GM18520 (cell line): ENCODE results near the gene NCLN.
"Not testable (repeated sequence)": the region's sequence is repeated elsewhere in the genome, so short reads cannot be mapped to it uniquely, and the experiment has no call there.

ENCODE experiments used
- ATAC-seq: cut with Tn5 transposase; IDR thresholded peaks from one replicate; pipeline ENCODE4 v1.9.1; 2021; ENCODE audit not compliant: unreplicated experiment

NCLN gene

DNA sequence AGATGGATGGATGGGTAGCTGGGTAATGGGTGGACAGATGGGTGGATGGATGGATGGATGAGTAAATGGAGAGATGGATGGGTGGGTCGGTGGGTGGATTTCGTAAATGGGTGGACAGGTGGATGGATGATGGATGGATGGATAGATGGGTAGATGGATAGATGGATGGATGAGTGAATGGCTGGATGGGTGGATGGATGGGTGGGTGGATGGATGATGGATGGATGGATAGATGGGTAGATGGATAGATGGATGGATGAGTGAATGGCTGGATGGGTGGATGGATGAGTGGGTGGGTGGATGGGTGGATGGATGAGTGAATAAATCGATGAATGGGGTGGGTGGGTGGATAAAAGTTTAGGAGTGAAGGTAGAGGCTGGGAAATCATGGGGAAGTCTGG lies 31.3 kb upstream of the NCLN start:
- ATAC-seq: not testable (repeated sequence)

DNA sequence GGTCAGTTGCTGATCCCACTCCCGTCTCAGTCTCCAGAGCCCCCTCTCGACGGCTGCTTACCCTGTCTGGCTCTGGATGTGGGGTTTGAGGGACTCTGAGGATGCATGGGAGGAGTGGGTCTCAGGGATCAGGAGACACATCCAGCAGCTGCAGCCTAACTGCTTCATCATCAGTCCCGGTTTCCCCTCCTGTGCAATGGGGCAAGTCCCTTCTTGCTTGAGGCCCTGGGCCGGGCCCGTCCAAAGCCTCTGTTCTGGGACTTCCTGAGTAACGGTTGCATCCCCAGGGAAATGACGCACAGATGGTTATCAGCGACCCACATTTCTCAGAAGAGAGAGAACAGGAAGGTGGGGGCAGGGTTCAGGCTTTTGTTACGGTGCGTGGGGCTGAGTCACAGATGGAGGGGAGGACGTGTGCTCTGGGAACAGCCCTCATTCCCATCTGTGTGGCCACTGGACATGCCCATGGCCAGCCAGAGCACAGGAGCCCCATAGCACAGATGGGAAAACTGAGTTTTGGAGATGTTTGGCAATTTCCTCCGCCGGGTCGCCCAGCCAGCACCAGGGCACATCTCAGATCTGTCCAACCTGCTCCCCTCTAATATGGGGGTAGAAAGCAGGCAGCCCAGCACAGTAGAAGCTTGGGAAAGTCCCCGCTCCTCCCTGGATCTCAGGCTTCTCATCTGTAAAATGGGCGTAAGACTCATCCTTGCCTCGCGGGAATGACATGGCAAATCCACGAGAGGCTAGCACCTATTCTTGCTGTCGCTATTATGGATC lies 30.6 kb upstream of the NCLN start:
- peak; percentile 74 for ATAC-seq

DNA sequence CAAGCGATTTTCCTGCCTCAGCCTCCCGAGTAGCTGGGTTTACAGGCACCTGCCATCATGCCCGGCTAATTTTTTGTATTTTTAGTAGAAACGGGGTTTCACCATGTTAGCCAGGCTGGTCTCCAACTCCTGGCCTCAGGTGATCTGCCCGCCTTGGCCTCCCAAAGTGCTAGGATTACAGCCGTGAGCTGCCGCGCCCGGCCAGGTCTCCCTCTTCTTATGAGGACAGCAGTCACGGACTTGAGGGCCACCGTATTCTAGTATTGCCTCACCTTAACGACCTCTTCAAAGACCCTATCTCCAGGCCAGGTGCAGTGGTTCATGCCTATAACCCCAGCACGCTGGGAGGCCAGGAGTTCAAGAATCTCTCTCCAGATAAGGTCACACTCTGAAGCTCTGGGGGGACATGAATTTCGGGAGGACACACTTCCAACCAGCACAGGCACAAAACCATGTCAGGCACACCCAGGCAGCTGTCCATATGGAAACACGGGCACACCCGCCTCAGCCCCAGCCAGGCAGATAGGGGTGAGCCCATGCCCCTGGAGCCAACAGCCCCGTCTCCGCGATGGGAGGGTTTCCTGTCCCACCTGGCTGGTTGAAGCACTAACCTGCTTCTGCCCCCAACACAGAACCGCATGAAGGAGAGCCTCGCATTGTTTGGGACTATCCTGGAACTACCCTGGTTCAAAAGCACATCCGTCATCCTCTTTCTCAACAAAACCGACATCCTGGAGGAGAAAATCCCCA lies 28.5 kb upstream of the NCLN start:
- ATAC-seq: no peak

DNA sequence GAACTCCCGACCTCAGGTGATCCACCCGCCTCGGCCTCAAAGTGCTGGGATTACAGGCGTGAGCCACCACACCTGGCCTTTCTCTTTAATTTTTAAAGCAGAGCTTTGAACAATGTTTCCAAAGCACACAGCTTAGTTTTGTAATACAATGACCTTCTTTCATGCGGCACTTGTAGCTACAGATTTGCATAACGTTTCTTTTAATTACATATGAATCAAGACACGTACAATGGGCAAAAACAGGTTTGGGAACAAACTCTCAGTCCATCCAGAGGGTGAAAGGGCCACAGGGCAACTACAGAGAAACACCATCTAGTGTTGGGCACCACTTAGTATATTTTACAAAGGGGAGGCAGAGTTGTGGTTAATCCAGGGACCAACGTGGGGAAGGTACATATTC lies 26.2 kb upstream of the NCLN start:
- no peak for ATAC-seq

DNA sequence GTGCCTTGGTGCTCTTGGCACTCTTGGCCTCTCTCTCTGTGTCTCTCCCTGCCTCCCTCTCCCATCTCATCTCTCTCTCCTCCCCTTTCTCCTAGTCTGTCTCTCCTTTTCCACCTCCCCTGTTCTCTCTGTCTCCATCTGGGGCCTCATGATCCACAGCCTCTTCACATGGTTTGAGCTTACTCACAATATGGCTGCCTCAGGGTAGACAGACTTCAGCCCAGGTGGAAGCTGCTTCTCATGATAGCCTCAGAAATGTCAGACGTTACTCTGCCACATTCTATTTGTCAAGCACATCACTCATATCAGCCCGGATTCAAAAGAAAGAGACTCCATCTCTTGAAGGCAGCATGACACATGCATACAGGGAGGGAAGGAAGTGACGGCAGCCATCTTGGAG lies 25.5 kb upstream of the NCLN start:
- ATAC-seq: no peak

DNA sequence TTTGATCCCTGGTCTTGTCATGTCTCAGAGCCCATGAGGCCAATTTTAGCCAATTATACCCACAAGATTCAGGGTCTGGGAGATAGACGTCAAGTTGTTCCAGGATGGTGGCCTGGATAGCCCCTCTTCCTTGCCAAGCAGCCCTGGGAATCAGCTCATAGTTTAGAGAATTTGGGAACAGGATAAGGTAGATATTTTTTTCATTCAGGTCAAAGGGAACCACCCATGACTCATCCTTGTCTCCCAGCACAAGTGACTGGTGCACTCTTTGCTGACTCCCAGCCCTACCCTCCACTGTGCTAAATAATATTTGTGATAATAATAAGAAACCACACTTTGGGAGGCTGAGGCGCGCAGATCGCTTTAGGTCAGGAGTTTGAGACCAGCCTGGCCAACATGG lies 24.3 kb upstream of the NCLN start:
- ATAC-seq: no peak

DNA sequence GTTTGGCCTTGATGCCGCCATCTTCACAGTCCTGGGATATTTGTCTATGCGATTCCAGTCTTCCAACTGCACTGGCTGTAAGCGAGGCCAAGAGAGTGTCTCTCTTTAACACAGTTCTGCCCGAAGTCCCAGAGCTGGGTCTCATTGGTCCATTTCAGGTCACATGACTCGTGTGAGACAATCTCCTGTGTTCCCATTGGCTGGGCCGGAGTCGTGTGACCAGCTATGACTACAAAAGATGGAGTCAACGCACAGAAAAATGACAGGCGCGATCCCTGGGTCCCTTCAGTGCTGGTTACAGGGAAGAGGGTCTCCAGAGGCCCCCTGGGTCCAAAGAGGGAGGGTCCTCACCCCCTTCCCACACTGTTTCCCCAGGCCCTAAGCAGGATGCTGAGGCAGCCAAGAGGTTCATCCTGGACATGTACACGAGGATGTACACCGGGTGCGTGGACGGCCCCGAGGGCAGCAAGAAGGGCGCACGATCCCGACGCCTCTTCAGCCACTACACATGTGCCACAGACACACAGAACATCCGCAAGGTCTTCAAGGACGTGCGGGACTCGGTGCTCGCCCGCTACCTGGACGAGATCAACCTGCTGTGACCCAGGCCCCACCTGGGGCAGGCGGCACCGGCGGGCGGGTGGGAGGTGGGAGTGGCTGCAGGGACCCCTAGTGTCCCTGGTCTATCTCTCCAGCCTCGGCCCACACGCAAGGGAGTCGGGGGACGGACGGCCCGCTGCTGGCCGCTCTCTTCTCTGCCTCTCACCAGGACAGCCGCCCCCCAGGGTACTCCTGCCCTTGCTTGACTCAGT lies 23.1 kb upstream of the NCLN start:
- no peak for ATAC-seq

DNA sequence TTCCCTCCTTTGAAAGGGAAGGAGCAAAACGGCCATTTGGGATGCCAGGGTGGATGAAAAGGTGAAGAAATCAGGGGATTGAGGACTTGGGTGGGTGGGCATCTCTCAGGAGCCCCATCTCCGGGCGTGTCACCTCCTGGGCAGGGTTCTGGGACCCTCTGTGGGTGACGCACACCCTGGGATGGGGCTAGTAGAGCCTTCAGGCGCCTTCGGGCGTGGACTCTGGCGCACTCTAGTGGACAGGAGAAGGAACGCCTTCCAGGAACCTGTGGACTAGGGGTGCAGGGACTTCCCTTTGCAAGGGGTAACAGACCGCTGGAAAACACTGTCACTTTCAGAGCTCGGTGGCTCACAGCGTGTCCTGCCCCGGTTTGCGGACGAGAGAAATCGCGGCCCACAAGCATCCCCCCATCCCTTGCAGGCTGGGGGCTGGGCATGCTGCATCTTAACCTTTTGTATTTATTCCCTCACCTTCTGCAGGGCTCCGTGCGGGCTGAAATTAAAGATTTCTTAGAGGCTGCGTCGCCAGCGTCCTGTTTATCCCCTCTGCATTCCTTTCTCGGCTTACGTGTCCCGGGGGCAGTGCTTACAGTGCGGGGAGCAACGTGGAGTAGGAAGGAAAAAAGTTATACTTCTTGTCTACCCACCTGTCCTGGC lies 22.4 kb upstream of the NCLN start:
- ATAC-seq: no peak

DNA sequence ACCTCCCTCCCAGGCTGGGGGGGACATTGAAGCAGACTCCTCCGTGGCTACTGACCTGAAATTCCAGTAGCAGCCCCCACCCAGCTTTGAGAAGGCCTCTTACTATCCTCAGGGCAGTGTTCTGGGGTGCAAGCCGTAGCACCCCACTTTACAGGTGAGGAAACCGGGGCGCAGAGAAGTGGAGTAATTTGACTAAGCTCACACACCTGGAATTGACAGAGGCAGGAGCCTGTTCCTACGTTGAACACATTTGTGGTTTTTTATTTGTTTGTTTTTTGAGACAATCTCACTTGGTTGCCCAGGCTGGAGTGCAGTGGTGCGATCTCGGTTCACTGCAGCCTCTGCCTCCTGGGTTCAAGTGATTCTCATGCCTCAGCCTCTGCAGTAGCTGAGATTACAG lies 21.8 kb upstream of the NCLN start:
- no peak for ATAC-seq

DNA sequence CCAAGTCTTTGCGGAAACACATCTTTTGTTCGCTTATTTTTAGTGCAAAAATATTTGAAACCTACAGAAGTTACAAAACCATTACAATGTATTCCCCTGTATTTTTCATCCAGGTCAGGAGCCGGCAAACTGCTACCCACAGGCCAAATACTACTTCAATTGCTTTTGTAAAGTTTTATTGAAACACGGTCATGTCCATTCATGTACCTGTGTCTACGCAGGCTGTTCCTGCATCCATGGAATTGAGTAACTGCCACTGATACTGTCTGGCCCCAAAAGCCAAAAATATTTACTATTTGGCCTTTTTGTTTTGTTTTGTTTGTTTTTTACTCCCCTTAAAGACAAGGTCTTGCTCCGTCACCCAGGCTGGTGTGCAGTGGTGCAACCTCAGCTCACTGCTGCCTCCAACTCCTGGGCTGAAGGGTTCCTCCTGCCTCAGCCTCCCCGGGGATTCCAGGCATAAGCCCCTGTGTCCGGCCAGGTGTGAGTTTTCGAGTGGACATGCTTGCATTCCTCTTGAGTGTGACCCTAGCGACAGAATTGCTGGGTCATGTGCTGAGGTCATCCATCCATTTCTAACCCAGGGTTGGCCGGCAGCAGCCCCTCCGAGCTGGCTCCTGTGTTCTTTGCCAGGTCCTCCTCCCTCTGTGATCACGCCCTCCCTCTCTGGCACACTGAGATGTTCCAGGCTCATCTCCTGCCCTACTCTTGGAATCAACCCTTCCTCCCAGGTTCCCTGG lies 18.0 kb upstream of the NCLN start:
- ATAC-seq: no peak

DNA sequence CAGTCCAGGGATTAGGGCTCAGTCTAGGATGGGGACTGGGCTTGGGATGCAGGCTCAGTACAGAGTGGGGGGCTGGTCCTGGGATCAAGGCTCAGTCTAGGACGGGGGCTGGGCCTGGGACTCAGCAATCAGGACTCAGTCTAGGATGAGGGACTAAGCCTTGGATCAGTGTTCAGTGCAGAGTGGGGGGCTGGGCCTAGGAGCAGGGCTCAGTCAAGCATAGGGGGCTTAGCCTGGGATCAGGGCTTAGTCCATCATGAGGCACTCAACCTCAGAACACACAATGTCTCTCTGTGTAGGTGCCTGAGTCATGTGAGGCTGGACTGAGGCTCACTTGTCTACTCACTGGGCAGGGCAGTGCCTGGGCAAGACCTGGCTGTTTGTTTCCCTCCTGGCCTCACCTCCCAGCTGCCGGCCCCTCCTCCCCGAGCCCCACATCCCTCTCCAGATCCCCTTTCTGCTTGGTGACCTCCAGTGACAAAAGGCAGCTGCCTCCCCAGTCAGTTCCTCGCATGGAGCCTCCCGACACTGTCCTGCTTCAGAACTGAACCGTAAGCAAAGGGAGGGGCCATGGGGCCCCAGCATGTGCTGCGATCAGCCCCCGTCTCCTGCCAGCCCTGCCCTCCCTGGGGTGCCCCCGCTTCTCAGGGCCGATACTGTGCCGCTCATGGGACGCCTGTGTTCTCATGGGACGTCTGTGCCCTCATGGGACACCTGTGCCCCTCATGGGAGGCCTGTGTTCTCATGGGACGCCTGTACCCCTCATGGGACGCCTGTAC lies 13.6 kb upstream of the NCLN start:
- no peak for ATAC-seq

DNA sequence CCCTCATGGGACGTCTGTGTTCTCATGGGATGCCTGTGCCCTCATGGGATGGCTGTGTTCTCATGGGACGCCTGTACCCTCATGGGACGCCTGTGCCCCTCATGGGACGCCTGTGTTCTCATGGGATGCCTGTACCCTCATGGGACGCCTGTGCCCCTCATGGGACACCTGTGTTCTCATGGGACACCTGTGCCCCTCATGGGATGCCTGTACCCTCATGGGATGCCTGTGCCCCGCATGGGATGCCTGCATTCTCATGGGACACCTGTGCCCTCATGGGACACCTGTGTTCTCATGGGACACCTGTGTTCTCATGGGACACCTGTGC lies 13.1 kb upstream of the NCLN start:
- not testable (repeated sequence) for ATAC-seq

DNA sequence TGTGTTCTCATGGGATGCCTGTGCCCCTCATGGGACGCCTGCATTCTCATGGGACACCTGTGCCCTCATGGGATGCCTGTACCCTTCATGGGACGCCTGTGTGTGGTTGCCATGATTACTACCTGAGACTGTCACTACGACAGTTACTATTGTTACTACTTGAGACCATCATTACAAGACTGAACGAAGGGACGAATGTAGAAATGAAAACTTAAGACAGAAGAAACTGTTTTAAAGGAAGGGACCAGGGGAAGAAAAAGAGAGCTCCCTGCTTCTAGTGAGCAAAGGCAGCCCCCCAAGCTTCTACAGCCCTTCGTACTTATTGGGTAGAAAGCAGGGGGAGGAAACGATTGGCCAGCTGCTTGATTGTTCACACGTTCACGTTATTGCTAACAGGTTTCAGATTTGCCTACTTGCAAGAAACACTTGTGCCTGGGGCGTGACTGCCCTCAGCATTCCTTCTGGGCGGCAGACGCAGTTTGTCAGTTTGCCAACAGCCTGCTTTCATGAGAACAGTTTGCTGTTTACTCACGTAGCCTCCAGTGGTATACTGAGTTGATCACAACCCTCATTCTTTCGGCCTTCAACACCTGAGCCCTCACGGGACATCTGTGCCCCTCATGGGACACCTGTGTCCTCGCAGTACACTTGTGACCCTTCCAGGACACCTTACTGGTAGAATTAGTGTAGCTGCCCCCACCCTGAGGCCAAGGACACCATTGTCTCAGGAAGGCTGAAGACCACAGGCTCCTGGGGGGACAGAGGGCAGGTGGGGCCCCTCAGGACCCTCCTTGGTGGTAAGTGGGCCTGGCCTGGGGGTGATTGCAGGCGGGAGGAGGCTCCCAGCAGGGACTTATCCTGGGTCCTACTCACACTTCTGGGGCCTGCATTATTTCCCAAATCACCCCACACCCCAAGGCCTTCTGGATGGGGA lies 9.7 kb upstream of the NCLN start:
- ATAC-seq: no peak

DNA sequence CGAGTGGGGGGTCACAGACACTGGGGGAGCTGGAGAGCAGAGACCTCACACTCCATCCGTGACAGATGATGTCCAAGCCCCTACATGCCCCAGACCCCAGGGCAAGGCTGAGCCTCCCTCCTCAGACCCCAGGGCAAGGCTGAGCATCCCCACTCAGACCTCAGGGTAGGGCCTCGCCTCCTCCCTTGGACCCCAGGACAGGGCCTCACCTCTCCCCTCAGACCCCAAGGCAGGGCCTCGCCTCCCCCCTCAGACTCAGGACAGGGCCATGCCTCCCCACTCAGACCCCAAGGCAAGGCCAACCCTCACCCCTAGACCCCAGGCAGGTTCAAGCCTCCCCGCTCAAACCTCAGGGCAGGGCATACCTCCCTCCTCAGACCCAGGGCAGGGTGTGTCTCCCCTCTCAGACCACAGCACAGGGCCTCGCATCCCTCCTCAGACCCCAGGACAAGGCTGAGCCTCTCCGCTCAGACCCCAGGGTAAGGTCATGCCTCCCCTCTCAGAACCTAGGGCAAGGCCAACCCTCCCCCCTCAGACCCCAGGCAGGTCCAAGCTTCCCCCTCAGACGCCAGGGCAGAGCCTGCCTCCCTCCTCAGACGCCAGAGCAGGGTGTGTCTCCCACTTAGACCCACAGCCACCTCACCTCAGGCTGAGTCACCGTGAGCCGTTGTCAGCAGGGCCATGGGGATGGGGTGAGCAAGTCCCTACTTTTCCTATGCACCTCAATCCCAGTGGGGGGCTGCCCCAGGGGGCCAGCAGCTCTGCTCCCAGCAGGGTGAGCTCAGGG lies 8.8 kb upstream of the NCLN start:
- ATAC-seq: no peak

DNA sequence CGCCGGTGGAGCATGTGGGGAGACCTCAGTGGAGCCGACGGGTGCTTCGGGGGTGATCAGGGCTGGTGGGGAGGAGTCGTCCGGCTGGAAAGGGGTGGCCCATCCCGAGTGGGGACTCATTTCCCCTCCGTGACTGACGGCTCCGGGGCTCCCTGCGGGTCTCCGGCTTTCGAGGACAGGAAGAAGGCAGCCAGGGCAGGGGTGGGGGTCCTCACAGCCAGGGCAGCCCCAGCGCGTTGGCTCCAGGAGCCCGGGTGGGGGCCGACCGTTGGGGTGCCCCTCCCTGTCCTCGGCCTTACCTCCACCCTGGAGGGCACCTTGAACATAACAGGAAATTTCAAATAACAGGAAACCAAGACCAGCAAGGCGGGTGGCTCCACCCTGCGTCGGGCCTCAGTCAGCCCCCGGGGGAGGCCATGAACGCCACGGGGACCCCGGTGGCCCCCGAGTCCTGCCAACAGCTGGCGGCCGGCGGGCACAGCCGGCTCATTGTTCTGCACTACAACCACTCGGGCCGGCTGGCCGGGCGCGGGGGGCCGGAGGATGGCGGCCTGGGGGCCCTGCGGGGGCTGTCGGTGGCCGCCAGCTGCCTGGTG lies 7.3 kb upstream of the NCLN start, which contains the start of gene S1PR4:
Gene S1PR4 (plus strand): TSS at position 393 of the 596 bp plus-strand sequence. CDS start 24 bp downstream, at position 417.
- ATAC-seq: no peak

DNA sequence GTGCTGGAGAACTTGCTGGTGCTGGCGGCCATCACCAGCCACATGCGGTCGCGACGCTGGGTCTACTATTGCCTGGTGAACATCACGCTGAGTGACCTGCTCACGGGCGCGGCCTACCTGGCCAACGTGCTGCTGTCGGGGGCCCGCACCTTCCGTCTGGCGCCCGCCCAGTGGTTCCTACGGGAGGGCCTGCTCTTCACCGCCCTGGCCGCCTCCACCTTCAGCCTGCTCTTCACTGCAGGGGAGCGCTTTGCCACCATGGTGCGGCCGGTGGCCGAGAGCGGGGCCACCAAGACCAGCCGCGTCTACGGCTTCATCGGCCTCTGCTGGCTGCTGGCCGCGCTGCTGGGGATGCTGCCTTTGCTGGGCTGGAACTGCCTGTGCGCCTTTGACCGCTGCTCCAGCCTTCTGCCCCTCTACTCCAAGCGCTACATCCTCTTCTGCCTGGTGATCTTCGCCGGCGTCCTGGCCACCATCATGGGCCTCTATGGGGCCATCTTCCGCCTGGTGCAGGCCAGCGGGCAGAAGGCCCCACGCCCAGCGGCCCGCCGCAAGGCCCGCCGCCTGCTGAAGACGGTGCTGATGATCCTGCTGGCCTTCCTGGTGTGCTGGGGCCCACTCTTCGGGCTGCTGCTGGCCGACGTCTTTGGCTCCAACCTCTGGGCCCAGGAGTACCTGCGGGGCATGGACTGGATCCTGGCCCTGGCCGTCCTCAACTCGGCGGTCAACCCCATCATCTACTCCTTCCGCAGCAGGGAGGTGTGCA lies 6.6 kb upstream of the NCLN start:
- ATAC-seq: no peak
